Pancreas (tissue), 10 donors: ENCODE results near the gene LIMS1. TPM values are rescaled to one million over a fixed set of nuclear protein-coding genes. Genes with fewer than 3 reads are reported as not detected.

Source experiments
- ATAC-seq, 4 donors: fragments of 200-7000 bp; cut with Tn5 transposase; one replicate each; pipeline versions ENCODE4 v1.8.0 to v1.9.1; 2020; ENCODE audit warnings: mild to moderate bottlenecking in 4 of 4, moderate library complexity in 4 of 4
- DNase-seq, 6 donors: peaks; one replicate each; pipeline ENCODE4 v3.0.0-alpha.2; 2020
- FAIRE-seq: peaks from 2 replicates; lab custom pipeline; 2012; peaks lifted over from hg19 to GRCh38; lab: Jason Lieb, UNC
- H3K27ac ChIP-seq, 4 donors: fragments of 200-600 bp; sonication (generic); 1 replicate in 3 of 4; 2 replicates in 1 of 4; pipeline versions ENCODE4 v1.5.0 to v1.8.0; 2020
- H3K27me3 ChIP-seq, 4 donors: fragments of 200-600 bp; one replicate each; pipeline ENCODE4 v1.8.0; 2021
- H3K36me3 ChIP-seq, 3 donors: fragments of 200-600 bp; sonication (generic) in 1 of 3; one replicate each; pipeline versions ENCODE4 v1.5.0 to v1.8.0; 2020 to 2021
- H3K4me1 ChIP-seq, 3 donors: fragments of 200-600 bp; one replicate each; pipeline ENCODE4 v1.8.0; 2021
- H3K4me3 ChIP-seq, 4 donors: fragments of 200-600 bp; sonication (generic) in 2 of 4; one replicate each; pipeline versions ENCODE4 v1.5.0 to v1.8.0; 2020 to 2021
- H3K9me3 ChIP-seq, 4 donors: fragments of 200-600 bp; one replicate each; pipeline ENCODE4 v1.8.0; 2021
- WGBS, 2 donors: extraction: QIAGEN DNeasy Blood & Tissue Kit; methylation state at CpG; one replicate each; pipeline ENCODE4 v1.1.7; 2013; 5-methylcytosine and 5-hydroxymethylcytosine counted together
- intact Hi-C, 3 donors: fragments of 100-400 bp; cut with DNase I; formaldehyde crosslinking; loops; one replicate each; pipeline versions ENCODE4 v1.11.1 to v1.14.2; 2022
- polyA plus RNA-seq, 2 donors: library from polyadenylated mRNA; stranded (reverse); fragments of 200-250 nt; gene quantifications; one replicate each; pipeline ENCODE4 v1.2.3, GENCODE V29; 2013
- total RNA-seq, 6 donors: library from RNA; stranded (reverse); fragmentation: NEBNext Ultra II Directional in 4 of 6; extraction: Animal tissue kit (Norgen Biotek cat#: 25700) in 4 of 6; gene quantifications; one replicate each; pipeline versions ENCODE4 v1.2.1 to v1.2.4, GENCODE V29; 2021 to 2023
- TF ChIP-seq, protein P1 (sequence below), 4 donors: fragments of 200-600 bp; sonication (generic) in 3 of 4; IDR thresholded peaks; one replicate each; pipeline versions ENCODE4 v1.5.0 to v1.8.0; 2021; ENCODE audit warnings: antibody characterized with exemption in 4 of 4
- donor health status: healthy with polysubstance abuse.
- donor health status: DM: no; HTN: no; CAD: no; lungs with moderate emphysema.
- donor health status: DM: no; HTN: no; CAD: no.
- donor health status: control.
- donor health status: control.
- donor health status: Bipolar disorder and iron deficiency.
- donor health status: DM: yes; HTN: yes; CAD: no.
- donor health status: DM: no; HTN: no; CAD: no.
- donor health status: DM: no; HTN: no; CAD: no.
- donor health status: DM: yes; HTN: yes; CAD: no.

Gene LIMS1
- total and polyA plus RNA-seq, 8 donors: 7.9 to 45.7 (median 17.4) TPM

DNA sequence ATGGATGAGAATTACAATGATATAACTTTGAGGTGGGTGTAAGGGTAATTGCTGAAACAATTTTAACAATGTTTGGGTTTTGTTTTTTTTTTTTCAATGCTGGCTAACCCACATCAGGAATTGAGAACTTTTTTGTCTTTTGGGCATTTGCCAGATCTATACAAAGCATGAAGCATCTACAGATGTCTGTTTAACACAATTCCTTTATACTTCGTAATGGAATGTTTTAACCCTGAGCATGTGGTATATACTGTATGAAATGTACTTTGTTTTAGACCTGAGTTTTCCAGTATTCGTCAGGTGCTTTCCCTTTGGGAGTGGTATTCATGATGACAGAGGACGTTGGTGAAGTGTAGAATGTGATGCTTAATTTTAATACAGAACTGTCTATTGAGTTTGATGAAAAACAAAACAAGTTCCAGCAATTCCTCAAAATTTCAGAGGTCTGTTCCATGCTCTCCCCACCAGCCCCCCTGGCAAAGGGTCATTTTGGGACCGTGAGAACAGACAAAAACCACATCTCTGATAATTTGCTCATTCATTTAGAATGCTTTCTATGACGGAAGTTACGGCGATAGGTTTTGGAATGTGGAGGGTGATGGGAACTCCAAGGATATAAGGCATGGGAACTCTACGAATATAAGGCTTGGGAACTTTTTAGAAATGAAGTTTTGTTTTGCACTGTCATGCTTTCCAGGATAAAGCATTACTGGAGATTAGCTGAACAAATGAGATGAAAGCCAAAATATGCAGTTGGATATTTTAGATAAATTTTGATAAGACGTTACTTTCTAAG lies 14.1 kb downstream of the LIMS1 start:
- no peak overlapping the region for H3K4me3 ChIP-seq
- no peak for ATAC-seq
- WGBS, 2 donors: 67 to 68% methylated on average over 9 of the region's 9 CpGs
- no peaks in the 10 kb centered on the region for H3K9me3 ChIP-seq
- H3K4me1 ChIP-seq: peaks cover 0 to 5% (median 0%) of the 10 kb centered on the region in 3 donors
- DNase-seq: no peak
- TF ChIP-seq, protein P1, sequence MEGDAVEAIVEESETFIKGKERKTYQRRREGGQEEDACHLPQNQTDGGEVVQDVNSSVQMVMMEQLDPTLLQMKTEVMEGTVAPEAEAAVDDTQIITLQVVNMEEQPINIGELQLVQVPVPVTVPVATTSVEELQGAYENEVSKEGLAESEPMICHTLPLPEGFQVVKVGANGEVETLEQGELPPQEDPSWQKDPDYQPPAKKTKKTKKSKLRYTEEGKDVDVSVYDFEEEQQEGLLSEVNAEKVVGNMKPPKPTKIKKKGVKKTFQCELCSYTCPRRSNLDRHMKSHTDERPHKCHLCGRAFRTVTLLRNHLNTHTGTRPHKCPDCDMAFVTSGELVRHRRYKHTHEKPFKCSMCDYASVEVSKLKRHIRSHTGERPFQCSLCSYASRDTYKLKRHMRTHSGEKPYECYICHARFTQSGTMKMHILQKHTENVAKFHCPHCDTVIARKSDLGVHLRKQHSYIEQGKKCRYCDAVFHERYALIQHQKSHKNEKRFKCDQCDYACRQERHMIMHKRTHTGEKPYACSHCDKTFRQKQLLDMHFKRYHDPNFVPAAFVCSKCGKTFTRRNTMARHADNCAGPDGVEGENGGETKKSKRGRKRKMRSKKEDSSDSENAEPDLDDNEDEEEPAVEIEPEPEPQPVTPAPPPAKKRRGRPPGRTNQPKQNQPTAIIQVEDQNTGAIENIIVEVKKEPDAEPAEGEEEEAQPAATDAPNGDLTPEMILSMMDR (IDR thresholded peaks at IDR 0.05): no peak
- no peak for FAIRE-seq
- no peak overlapping the region for H3K27ac ChIP-seq
- intact Hi-C loops: no loop called here
- no peaks in the 10 kb centered on the region for H3K36me3 ChIP-seq
- H3K27me3 ChIP-seq: no peaks in the 10 kb centered on the region

DNA sequence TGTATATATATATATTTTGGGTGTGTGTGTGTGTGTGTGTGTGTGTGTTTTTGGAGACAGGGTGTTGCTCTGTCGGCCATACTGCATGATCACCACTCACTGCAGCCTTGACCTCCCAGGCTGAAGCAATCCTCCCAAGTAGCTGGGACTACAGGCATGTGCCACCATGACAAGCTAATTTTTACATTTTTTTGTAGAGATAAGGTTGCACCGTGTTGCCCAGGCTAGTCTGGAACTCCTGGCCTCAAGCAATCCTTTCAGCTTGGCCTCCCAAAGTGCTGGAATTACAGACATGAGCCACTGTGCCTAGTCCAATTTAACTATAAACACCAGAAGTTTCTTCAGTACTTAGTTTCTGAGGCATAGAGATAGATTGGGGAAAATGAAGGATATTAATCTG lies 18.3 kb downstream of the LIMS1 start:
- Histone ChIP-seq H3K4me1 (peaks cover 3 to 8% (median 5%) of the 10 kb centered on the region in 3 donors), H3K36me3 (no peaks in the 10 kb centered on the region), H3K9me3 (no peaks in the 10 kb centered on the region), H3K27me3 (no peaks in the 10 kb centered on the region), H3K27ac (no peak overlapping the region), H3K4me3 (no peak overlapping the region)
- ATAC-seq (no peak), DNase-seq (no peak), FAIRE-seq (no peak)
- intact Hi-C loops: no loop called here
- TF ChIP-seq, protein P1 (IDR thresholded peaks at IDR 0.05): no peak
- 56 to 59% methylated on average over 2 of the region's 2 CpGs for WGBS, 2 donors

DNA sequence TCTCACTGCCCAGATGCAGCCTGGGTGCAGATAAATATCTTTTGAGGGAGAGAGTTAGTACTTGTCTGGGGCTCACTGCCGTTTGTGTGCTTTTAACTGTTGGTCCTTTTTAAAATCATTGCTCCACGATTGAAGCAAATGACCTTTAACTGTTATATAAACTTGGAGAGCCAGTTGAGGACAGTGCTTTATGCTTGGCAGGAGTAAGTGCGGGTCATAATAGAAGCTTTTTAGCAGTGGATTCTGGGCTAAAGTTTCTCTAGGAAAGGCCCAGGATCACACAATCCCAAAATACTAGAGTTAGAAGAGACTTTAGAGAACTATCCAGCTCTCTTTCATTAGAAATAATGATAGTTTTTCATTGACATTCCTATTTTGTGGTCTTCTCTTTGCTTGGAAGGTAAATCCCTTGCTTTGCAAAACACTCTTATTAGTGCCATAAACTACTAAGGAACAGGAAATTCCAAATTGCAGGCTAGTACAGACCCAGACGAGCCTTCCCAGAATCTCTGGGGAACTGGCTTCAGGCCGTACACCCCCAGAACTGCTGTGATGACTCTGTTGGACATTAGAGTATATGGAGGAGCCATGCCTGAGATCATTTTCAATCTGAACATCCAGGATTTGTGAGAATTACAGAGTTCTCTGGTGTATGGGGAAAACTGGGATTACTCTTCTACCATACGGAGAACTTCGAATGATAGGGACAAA lies 19.1 kb downstream of the LIMS1 start:
- peaks cover 3 to 8% (median 5%) of the 10 kb centered on the region in 3 donors for H3K4me1 ChIP-seq
- no peaks in the 10 kb centered on the region for H3K9me3 ChIP-seq
- no peak for FAIRE-seq
- H3K36me3 ChIP-seq: no peaks in the 10 kb centered on the region
- DNase-seq: no peak
- WGBS, 2 donors: 62 to 65% methylated on average over 7 of the region's 7 CpGs
- peak in 3 of 4 donors; percentile 18 to 39 (median 25) for ATAC-seq
- TF ChIP-seq, protein P1 (IDR thresholded peaks at IDR 0.05): no peak
- H3K27me3 ChIP-seq: no peaks in the 10 kb centered on the region
- no peak overlapping the region for H3K4me3 ChIP-seq
- H3K27ac ChIP-seq: no peak overlapping the region
- intact Hi-C loops: no loop called here

DNA sequence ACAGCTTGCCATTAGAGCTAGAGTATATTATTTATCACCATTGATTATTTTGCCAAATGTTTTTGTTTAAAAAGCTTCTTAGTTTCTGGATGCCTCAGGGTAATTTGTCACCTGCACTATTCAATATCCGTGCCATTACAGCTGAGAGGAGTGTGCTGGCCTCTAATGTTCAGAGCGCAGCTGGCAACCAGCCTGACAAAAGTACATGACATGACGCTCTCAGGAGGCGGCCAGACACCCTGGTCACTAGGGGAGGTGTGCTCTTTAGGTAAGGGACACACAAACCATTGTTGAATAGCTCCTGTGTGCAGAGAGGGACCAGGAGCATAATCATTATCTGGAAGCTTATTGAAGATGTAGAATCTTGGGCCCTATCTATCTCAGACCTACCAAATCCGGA lies 20.3 kb downstream of the LIMS1 start:
- FAIRE-seq (no peak), DNase-seq (peak in 3 of 6 donors; percentile 17 to 46 (median 31)), ATAC-seq (peak; percentile 63 to 78 (median 74))
- Histone ChIP-seq H3K27ac (peak overlapping the region in 1 of 4 donors; percentile 5), H3K9me3 (no peaks in the 10 kb centered on the region), H3K27me3 (no peaks in the 10 kb centered on the region), H3K36me3 (no peaks in the 10 kb centered on the region), H3K4me3 (no peak overlapping the region), H3K4me1 (peaks cover 3 to 8% (median 5%) of the 10 kb centered on the region in 3 donors)
- TF ChIP-seq, protein P1 (IDR thresholded peaks at IDR 0.05): no peak
- intact Hi-C loops: no loop called here
- WGBS, 2 donors: 29 to 34% methylated on average over 5 of the region's 5 CpGs
